ENCODE data around the gene UCHL1.

DNA sequence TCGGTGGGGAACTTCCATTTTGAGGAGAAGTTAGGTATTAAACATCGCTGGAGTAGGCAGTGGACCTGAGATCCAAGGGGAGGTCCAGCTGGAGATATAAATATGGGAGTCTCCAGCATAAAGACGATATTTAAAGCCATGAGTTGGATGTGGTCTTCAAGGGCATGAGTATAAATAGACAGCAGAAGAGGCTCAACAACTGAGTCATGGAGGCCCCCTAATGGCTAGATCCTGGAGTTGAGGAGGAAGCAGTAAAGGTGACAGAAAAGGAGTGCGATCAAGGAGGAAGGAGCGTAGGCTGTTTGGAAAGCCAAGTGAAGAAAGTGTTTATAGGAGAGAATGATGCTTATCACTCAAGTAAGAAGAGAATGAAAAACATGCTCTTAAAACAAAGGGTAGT is 24.3 kb upstream of the UCHL1 start:
- TF ChIP-seq, protein P1, sequence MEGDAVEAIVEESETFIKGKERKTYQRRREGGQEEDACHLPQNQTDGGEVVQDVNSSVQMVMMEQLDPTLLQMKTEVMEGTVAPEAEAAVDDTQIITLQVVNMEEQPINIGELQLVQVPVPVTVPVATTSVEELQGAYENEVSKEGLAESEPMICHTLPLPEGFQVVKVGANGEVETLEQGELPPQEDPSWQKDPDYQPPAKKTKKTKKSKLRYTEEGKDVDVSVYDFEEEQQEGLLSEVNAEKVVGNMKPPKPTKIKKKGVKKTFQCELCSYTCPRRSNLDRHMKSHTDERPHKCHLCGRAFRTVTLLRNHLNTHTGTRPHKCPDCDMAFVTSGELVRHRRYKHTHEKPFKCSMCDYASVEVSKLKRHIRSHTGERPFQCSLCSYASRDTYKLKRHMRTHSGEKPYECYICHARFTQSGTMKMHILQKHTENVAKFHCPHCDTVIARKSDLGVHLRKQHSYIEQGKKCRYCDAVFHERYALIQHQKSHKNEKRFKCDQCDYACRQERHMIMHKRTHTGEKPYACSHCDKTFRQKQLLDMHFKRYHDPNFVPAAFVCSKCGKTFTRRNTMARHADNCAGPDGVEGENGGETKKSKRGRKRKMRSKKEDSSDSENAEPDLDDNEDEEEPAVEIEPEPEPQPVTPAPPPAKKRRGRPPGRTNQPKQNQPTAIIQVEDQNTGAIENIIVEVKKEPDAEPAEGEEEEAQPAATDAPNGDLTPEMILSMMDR (IDR thresholded peaks at IDR 0.05): no peak
- TF ChIP-seq POLR2A (IDR thresholded peaks at IDR 0.05): no peak

All from upper lobe of left lung (tissue), 4 donors.